Stimulated activated CD4-positive, alpha-beta T cell treated with anti-CD3 and anti-CD28 coated beads, TNF-alpha, amount 100 ng/mL, for 4 hours (primary cell): ENCODE data around the gene NEAT1.

ENCODE experiments used
- DNase-seq, 3 experiments: peaks; one replicate each; pipeline ENCODE4 v3.0.0-alpha.2; 2020; ENCODE audit warnings: low read depth in 3 of 3

The NEAT1 gene

DNA sequence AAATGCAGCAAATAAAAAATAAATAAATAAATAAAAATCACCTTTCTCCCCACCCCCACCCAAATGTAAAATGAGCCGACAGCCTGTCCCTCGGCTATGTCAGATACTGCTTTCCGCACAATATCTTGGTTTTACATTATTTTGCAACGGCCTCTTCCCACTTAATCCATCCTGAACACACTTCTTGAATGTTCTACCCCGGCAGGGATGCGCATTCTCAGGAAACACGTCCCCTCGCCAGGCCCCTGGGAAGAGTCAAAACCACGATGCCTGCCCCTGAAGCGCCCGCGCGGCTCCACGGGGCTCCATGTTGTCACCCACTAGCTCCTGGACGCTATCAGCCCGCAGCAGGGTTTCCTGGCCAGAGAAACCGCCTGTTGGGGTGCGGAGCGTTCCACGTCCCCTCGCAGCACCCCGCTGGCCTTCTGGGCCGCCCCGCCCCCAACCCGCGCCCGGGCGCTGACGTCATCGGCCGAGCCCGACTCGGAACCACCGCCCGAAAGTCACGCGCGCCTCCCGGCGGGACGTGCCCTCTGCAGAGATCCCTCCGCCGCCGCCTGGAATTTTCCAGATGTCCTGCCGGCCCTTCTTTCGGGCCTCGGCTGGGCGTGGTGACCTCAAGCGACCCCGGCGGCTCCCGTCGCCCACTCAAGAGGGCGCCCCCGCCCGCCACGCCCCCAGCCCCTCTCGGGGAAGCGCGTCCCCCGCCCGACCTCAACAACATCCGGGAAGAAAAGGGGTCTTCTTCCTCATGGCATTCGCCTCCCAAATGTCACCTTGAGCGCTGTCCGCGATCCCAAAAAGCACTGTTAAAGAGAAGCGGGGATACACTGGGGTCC is 585 bp upstream of the NEAT1 start:
- DNase-seq, result peak; percentile 84 to 95 (median 90)

DNA sequence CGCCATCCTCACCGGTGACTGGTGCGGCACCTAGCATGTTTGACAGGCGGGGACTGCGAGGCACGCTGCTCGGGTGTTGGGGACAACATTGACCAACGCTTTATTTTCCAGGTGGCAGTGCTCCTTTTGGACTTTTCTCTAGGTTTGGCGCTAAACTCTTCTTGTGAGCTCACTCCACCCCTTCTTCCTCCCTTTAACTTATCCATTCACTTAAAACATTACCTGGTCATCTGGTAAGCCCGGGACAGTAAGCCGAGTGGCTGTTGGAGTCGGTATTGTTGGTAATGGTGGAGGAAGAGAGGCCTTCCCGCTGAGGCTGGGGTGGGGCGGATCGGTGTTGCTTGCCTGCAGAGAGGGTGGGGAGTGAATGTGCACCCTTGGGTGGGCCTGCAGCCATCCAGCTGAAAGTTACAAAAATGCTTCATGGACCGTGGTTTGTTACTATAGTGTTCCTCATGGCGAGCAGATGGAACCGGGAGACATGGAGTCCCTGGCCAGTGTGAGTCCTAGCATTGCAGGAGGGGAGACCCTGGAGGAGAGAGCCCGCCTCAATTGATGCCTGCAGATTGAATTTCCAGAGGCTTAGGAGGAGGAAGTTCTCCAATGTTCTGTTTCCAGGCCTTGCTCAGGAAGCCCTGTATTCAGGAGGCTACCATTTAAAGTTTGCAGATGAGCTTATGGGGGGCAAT is 1.1 kb downstream of the NEAT1 start:
- no peak for DNase-seq

DNA sequence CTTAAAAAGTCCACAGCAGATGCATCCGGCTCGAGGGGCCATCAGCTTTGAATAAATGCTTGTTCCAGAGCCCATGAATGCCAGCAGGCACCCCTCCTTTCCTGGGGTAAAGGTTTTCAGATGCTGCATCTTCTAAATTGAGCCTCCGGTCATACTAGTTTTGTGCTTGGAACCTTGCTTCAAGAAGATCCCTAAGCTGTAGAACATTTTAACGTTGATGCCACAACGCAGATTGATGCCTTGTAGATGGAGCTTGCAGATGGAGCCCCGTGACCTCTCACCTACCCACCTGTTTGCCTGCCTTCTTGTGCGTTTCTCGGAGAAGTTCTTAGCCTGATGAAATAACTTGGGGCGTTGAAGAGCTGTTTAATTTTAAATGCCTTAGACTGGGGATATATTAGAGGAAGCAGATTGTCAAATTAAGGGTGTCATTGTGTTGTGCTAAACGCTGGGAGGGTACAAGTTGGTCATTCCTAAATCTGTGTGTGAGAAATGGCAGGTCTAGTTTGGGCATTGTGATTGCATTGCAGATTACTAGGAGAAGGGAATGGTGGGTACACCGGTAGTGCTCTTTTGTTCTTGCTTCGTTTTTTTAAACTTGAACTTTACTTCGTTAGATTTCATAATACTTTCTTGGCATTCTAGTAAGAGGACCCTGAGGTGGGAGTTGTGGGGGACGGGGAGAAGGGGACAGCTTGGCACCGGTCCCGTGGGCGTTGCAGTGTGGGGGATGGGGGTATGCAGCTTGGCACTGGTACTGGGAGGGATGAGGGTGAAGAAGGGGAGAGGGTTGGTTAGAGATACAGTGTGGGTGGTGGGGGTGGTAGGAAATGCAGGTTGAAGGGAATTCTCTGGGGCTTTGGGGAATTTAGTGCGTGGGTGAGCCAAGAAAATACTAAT is 1.9 kb downstream of the NEAT1 start:
- DNase-seq, result peak in 1 of 3 experiments; percentile 49

- DNase-seq, result peak in 2 of 3 experiments; percentile 68 to 82
Measured at GRCh38 chr11:65425105-65425970, 2.7 kb downstream of the NEAT1 start.

GRCh38 chr11:65425971-65426838 is 3.6 kb downstream of the NEAT1 start:
- no peak for DNase-seq

GRCh38 chr11:65426839-65427690 is 4.5 kb downstream of the NEAT1 start:
- no peak for DNase-seq

DNA sequence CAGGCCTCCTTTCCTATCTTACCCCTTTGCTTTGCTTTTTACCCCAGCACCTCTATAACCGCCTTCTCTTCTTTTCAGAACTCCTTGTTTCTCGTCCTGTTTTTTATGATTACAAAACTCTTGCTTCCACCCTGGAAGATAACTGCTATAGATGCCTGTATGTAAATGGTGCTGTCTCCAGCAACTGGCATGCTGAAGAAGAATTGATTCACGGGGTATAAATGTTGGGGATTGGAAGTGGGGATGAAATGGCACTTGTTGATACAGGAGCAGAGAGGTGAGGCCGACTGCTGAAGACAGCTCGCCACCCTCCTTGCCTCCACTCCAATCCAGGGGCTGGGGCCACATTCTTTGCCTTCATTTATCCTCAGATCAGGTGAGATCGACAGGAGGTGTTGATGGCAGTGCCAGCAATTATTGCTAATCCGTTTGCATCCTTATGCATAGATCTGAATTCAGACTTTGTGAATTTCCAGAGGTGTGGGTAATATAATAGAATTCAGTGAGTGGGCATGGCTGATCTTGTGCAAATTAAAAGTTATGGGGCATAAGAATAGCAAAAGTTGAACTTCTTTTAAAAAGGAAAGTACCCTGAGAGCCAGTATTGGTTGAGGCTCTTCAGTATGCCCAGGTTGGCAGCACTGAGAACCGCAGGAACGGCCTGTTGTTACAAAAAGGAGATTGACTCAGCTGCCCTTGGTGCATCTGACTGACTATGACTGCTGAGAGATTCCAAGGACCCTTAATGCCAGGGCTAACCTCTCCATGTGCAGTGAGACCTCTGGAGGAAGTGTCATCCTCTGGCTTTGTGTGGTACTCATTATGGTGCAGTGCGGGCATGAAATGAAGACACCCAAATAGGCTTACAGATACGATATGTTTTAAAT is 5.3 kb downstream of the NEAT1 start:
- DNase-seq, result no peak

GRCh38 chr11:65428578-65429067 is 6.0 kb downstream of the NEAT1 start:
- DNase-seq, result no peak

DNA sequence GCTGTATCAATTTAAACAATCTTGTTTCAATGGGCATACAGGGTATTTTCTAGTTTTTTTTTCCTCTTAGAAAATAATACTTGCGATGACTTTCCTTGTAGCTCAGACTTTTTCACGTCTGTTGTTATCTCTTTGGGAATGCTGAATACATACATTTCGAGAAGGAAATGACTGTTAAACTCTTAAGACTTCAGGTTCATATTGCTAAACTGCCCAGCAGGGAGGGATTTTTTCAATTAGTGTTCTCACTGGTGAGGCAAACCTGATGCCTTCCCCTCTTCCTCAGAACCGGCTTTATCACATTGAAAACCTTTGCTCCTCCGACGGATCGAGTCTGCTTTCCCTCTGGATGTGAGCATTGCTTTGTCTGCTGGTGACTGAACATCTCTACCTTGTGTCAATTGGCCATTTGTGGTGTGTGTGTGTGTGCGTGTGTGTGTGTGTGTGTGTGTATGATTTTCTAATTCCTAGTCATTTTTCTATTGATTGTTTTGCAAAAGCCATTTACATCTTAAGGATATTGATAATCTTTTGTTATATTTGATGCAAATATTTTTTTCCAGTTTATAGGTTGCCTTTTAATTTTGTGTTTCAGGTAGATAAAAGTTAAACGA is 6.6 kb downstream of the NEAT1 start:
- DNase-seq, result no peak

DNA sequence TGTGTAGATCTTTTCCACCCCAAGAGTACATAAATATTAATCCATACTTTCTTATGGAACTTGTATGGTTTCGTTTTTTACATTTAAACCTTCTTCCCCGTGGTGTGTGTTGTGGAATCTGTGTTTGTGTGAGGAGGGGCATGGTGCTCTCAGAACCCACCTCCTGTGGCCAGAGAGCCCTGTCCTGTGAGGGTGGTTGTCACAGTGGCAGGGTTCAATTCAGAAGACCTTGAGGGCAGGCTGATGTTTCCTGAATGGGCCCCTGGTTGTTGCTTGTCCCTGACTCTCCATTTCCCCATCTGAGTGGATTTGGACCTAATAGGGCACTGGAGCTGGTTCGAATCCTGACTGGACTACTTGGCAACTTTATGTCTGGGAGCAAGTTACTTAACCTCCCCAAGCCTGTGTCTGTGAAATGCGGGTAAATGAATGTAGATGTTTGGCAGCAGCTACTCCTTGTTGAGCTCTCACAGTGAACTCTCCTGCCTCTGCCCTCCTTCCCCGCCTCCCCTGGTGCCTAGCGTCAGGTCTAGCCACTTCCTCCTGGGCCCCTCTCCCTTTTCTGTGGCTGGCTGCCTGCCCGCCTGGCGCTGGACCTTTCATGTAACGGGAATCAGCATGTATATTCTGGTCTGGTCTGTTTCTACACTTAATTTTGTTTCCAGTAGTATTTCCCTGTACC is 7.3 kb downstream of the NEAT1 start:
- DNase-seq, result no peak

DNA sequence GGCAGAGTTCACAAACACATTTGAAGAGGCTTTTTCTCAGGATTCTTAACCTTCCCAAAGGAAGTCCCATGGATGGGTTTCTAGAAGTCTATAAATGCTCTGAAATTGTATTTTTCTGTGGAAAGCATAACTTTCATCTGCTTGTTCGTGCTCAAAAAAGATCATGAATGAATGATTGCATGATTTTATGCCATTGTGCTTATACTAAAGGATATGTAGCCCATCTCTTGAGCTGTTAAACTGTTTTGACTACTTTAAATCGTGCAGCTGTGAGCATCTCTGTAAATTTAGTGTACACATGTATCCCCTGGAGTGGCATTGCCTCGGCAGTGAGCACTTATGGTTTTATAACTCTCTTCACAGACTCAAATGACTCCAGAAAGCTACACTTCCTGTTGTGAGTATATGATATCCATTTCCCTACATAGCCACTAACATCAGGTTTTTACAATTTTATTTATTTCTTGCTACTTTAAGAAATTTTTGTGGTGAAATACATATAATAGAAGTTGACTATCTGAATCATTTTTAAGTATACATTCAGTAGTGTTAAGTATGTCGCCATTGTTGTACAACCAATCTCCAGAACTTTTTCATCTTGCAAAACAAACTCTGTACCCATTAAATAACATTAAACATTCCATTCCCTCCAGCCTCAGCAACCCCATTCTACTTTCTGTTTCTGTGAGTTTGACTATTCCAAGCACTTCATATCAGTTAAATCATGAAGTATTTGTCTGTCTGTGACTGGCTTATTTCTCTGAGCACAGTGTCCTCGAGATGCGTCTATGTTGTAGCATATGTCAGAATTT is 8.0 kb downstream of the NEAT1 start:
- DNase-seq, result no peak

DNA sequence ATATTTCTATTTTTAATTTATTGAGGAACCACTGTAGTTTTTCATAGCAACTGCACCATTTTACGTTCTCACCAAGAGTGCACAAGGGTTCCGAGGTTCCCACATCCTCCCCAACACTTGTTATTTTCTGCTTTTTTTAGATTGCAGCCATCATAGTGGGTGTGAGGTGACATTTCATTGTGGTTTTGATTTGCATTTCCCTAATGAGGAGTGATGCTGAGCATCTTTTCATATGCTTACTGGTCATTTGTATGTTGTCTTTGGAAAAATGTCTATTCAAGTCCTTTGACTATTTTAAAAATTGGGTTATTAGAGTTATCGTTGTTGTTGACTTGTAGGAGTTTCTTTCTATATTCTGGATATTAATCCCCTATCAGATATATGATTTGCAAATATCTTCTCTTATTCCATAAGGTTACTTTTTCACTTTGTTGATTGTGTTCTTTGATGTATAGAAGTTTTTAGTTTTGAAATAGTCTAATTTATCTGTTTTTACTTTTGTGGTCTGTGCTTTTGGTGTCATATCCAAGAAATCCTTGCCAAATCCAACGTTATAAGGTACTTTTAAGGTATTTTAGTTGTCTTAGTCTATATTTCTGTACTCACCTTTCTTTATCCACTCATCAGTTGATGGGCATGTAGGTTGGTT is 9.0 kb downstream of the NEAT1 start:
- no peak for DNase-seq

DNA sequence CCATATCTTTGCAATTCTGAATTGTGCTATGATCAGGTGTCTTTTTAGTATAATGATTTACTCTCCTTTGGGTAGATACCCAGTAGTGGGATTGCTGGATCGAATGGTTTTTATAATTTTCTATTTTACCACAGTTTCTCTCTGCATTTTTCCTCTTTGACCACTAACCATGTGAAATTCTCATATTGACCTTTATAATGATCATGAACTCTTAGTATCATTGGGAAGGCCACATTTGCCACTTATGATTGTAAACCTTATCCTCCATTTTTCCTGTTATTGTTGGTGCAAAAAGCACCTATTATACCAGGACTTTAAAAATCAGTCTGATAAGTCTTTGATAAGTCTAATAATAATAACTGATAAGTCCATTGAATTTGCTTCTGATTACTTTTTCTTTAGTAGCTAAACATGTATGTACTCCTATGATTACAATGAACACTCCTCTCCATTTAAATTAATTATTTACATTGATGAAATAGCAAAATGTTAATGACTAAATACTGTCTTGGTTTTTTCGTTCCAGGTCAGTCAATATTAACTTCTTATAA is 9.6 kb downstream of the NEAT1 start:
- DNase-seq, result no peak

DNA sequence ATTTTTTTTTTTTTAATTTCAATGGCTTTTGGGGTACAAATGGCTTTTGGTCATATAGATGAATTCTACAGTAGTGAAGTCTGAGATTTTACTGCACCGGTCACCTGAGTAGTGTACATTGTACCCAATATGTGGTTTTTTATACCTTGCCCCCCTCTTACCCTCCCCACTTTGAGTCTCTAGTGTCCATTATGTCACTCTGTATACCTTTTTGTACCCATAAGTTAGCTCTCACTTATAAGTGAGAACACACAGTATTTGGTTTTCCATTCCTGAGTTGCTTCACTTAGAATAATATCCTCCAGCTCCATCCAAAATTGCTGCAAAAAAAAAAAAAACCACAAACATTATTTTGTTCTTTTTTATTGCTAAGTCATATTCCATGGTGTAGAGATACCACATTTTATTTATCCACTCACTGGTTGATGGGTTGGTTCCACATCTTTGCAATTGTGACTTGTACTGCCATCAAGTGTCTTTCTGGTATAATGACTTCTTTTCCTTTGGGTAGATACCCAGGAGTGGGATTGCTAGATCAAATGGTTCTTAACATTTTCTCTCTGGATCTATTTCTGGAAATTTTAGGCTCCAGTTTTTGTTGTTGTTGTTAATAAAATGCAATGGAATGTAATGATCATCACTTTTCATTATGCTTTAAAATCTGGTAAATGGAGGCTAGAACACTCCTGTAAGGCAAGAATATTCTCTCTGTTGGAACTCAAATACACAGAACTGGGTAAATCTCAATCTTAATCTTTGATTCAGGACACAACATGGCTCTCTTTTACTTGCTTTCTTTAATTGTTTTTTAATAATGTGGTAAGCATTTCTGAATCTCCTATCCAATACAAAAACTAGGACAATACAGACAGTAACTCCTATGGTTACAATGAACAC is 10.3 kb downstream of the NEAT1 start:
- DNase-seq, result no peak
